ENCODE measurements around the gene KCNK7.

The KCNK7 gene

GRCh38 chr11:65585396-65586246 lies 10.0 kb downstream of the KCNK7 start:
- no peak for DNase-seq

GRCh38 chr11:65584723-65585171 lies 10.9 kb downstream of the KCNK7 start:
- no peak for DNase-seq

GRCh38 chr11:65584106-65584505 lies 11.5 kb downstream of the KCNK7 start:
- DNase-seq: no peak

GRCh38 chr11:65583589-65583988 lies 12.0 kb downstream of the KCNK7 start:
- DNase-seq: no peak

- DNase-seq: no peak
Observed at GRCh38 chr11:65581928-65582327, 13.7 kb downstream of the KCNK7 start.

- DNase-seq: no peak
Observed at GRCh38 chr11:65580756-65581155, 14.8 kb downstream of the KCNK7 start.

GRCh38 chr11:65580031-65580692 lies 15.4 kb downstream of the KCNK7 start:
- no peak for DNase-seq

GRCh38 chr11:65579291-65579690 lies 16.3 kb downstream of the KCNK7 start:
- no peak for DNase-seq

- DNase-seq: no peak
Observed at GRCh38 chr11:65578667-65579066, 16.9 kb downstream of the KCNK7 start.

- DNase-seq: no peak
Observed at GRCh38 chr11:65578134-65578533, 17.5 kb downstream of the KCNK7 start.

GRCh38 chr11:65577756-65578109 lies 17.9 kb downstream of the KCNK7 start:
- no peak for DNase-seq

- DNase-seq: peak; percentile 47
Observed at GRCh38 chr11:65576867-65577755, 18.5 kb downstream of the KCNK7 start.

GRCh38 chr11:65576232-65576866 lies 19.3 kb downstream of the KCNK7 start:
- DNase-seq: no peak

- peak; percentile 87 for DNase-seq
Observed at GRCh38 chr11:65575568-65576231, 19.9 kb downstream of the KCNK7 start, which contains the start of gene EHBP1L1. TSS of gene EHBP1L1 (plus strand) at chr11:65576053. CDS start at chr11:65576303, 250 bp downstream.

- DNase-seq: no peak
Observed at GRCh38 chr11:65574811-65575567, 20.6 kb downstream of the KCNK7 start.

- peak; percentile 95 for DNase-seq
Observed at GRCh38 chr11:65574109-65574810, 21.3 kb downstream of the KCNK7 start.

GRCh38 chr11:65573391-65574079 lies 22.1 kb downstream of the KCNK7 start:
- no peak for DNase-seq

- peak; percentile 92 for DNase-seq
Observed at GRCh38 chr11:65572356-65573051, 23.1 kb downstream of the KCNK7 start, which contains the start of gene FAM89B. TSS of gene FAM89B (plus strand) at chr11:65572538. CDS start at chr11:65572670, 132 bp downstream.

GRCh38 chr11:65571940-65572339 lies 23.7 kb downstream of the KCNK7 start:
- DNase-seq: no peak

All from CD4-positive, alpha-beta T cell treated with Interleukin-17A for 1 hour (primary cell).